Activated CD8-positive, alpha-beta memory T cell treated with anti-CD3 and anti-CD28 coated beads for 48 hours (primary cell): ENCODE data around the gene ACSL6.

Experiments used
- DNase-seq, 3 experiments: peaks; one replicate each; pipeline ENCODE4 v3.0.0-alpha.2; 2020; ENCODE audit warnings: low read depth in 2 of 3, low spot score in 2 of 3

Gene ACSL6

DNA sequence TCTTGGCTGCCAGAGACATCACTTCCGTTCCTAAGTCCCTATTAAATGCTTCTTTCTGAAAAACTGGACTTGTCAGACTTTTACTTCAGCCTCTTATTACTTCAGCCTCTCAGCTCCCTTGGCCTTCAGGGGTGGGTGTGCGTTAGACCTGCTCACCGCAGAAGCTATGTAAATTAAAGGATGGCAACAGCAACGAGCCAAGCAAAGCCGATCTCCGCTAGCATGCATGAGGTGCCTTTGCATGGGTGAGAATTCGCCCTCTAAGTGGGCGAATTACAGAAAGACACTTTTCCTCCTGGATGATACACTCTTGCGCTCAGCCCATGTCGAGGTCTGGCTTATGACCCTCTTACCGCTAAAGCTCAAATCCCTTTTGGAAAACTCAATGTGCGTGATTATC is 38.1 kb upstream of the ACSL6 start:
- no peak for DNase-seq

DNA sequence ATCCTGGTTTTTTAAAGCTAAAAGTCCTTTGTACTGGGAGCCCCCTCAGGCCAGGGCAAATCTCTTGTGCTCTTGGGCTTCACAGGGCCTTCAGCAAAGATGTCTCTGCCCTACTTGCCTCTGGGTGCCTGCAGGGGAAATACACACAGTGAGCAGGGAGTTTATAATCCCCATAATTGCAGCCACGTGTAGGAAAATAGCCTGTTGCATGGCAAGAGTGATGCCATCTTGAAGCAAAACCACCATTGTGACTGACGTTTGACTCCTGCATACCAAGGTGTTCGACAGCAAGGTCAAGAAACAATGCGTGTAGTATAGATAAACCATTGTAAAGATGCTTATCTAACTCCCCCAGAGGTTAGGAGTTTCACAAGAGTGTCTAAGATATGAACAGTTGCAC is 37.6 kb upstream of the ACSL6 start:
- no peak for DNase-seq

- no peak for DNase-seq
Measured at GRCh38 chr5:132046880-132047299, 35.4 kb upstream of the ACSL6 start.

DNA sequence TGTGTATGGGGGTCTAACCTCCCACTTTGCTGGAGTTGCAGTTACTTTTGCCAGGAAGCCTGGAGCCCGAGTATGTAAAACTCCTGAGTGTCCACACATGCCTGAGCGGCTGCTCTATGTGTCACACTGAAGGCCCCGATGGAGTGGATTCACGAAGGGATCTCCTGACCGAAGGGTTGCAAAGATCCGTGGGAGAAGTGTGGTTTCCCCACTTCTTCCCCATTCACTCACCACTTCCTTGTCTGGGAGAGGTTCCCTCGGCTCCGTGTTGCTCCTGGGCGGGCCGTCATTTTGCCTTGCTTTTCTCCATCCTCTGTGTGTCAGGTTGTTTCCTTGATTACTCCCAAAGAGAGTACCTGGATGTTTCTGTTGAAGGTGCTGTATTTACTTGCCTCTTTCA is 32.7 kb upstream of the ACSL6 start:
- DNase-seq = no peak

- no peak for DNase-seq
Measured at GRCh38 chr5:132037353-132037752, 25.9 kb upstream of the ACSL6 start.

DNA sequence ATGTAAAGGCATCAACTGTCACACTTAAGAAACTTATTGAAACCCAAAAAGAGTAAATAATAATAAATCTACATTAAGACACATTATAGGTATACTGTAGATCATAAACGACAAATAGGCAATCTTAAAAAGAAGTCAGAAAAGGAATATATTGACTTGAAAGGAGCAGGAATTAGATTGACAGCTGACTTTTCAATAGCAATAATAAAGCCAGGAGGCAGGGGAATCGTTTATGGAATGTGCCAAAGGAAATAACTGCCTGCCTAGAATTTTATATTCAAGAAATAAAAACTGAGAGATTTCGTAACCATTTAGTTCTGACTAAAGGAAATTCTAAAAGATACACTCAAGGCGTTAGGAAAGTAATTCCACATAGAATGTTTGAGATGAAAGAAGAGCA is 21.7 kb upstream of the ACSL6 start:
- DNase-seq = no peak

DNA sequence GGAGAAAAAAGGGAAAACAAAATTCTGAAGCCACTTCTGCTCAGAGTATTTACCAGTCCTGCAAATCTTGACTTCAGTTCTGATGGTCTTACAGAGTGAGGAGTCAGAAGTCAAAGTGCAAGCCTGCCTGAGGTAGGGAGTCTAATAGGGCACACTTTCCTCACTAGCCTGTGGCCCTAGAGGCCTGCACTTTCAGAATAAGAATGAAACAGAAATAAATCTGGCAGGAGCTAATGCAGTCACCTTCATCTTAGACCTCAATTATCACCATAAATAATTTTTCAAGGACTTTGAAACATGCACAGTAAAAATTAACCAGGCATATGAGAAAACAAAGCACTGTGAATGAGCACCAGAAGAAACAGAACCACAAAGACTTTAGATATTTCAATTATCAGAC is 20.7 kb upstream of the ACSL6 start:
- DNase-seq = no peak

GRCh38 chr5:132030610-132031009 is 19.2 kb upstream of the ACSL6 start:
- DNase-seq = no peak

DNA sequence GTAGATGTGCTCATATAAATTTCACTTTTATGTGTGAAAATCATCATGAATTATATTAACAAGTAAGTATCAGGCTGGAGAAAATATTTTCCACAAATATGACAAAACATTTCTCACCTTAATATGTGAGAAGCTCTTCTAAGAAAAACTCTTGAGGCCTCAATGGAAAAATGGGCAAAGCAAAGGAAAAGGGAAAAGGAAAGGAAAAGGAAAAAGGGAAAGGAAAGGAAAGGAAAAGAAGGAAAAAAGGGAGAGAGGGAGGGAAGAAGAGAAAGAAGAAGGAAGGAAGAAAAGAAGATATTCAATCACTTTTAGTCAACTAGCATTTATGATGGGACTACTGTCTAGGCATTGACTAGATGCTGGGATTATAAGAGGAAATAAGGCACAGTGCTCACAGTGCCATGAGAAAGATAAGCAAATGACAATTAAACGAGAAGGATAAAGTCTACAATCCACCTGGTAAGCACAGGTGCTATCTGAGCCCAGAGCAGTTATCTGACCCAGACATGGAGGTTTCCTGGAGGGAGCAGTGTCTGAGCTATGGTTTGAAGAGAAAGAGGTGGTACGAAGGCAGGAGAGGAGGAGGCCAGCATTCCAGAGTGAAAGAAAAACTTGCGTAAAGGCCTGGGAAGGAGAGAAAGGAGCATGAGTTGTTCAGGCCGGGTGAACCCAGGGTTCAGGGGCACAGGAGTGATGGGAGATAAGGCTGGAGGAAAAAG is 18.3 kb upstream of the ACSL6 start:
- DNase-seq = no peak

GRCh38 chr5:132027027-132027426 is 15.6 kb upstream of the ACSL6 start:
- no peak for DNase-seq

- DNase-seq = no peak
Measured at GRCh38 chr5:132026516-132027008, 15.1 kb upstream of the ACSL6 start.

- DNase-seq = no peak
Measured at GRCh38 chr5:132025403-132025971, 14.0 kb upstream of the ACSL6 start.

GRCh38 chr5:132024789-132025402 is 13.4 kb upstream of the ACSL6 start:
- DNase-seq = no peak

DNA sequence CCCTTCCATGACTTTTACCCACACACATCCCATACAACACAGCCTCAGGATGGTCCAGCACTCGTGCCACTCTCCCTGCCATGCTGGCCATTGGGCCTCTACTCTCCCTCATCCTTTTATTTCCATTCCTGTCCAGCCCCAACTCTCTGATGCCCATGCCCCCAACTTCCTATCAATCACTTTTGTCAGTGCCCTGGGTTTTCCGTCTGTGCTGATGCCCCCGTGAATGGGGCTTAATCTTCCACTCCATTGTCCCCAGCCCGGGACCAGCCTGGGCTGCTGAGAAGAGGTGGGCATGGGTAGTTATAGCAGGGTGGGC is 12.6 kb upstream of the ACSL6 start:
- no peak for DNase-seq

- no peak for DNase-seq
Measured at GRCh38 chr5:132023258-132024116, 12.0 kb upstream of the ACSL6 start.

- DNase-seq = no peak
Measured at GRCh38 chr5:132022737-132023136, 11.3 kb upstream of the ACSL6 start.

GRCh38 chr5:132021654-132022053 is 10.2 kb upstream of the ACSL6 start:
- DNase-seq = no peak

GRCh38 chr5:132020568-132021339 is 9.3 kb upstream of the ACSL6 start:
- no peak for DNase-seq

DNA sequence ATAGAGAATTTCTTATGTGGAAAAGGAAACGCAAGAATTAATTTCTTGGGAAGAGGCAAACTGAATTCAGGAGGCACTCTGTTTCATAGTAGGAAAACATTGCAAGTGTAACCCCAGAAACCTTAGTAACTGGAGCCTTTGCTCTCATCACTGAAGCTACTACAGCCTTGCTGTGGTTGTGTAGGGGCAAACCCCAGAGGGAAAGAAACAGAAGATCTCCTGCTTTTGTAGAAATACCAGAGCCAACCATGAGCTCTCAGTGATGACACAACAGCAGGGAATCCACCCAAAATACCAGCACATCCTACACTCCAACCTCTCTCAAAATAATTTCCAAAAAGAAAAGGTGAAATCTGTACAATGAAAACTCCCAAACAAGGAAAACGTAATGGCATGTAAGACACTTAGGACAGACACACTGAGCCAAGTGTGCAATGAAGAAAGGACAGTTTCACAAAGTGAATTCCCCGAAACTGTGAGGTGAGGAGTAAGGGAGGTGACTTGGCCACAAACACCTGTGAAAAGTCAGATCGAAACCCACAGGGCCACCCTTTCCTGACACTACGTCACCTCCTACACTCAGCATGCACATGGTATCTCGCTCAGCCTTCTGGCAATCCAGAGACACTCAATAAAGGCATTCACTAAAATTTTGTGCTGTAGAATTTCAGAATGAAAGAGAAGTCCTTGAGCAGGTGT is 8.5 kb upstream of the ACSL6 start:
- DNase-seq = no peak

GRCh38 chr5:132019337-132019736 is 7.9 kb upstream of the ACSL6 start:
- DNase-seq = no peak
